GM19324 (cell line): ENCODE measurements around the gene BBS5.
"Not testable (repeated sequence)": the region's sequence is repeated elsewhere in the genome, so short reads cannot be mapped to it uniquely, and the experiment has no call there.

Experiments used
- ATAC-seq: cut with Tn5 transposase; IDR thresholded peaks from one replicate; pipeline ENCODE4 v1.9.1; 2021; ENCODE audit warnings: mild to moderate bottlenecking, moderate library complexity; ENCODE audit not compliant: unreplicated experiment, low FRiP score

Gene BBS5

DNA sequence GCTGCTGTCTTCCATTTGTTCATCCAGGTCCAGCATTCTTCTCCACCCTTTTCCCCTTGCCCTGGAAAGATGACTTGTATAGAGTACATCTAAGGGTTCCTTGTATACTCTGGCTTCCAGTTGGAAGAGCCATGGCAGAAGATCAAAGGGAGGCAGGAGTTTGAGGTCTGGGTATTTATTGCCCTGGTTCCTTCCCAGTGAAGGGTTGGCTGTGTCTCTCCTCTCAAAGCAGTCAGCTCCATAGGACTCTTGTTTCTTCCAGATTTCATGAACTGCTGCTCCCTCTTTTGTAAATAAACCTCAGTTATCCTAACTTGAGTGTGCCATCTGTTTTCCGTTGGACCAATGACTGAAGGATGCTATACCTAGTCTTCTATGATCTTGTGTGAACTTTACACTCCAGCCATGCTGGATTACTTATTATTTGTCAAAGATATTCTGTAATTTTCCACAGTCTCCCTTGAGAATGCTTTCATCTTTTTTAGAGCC is 6.4 kb downstream of the BBS5 start:
- ATAC-seq, result no peak

DNA sequence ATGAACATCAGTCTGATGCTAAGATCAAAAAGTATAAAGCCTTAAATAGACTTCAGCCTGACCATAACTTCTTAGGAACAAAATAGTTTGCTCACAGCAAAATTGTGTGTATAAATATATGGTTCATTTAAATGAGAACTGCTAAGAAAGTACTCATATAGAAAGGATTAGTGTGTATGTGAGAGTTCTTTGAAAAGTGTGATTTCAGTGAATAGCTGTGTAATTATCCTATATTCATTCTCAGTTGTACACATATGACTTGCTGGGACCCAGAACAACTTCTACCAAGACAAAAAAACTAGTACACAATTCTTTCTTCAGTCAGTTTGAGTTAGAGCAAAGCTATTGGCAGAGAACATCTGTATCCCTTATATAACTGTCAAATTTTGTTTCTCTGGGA is 7.2 kb downstream of the BBS5 start:
- no peak for ATAC-seq

DNA sequence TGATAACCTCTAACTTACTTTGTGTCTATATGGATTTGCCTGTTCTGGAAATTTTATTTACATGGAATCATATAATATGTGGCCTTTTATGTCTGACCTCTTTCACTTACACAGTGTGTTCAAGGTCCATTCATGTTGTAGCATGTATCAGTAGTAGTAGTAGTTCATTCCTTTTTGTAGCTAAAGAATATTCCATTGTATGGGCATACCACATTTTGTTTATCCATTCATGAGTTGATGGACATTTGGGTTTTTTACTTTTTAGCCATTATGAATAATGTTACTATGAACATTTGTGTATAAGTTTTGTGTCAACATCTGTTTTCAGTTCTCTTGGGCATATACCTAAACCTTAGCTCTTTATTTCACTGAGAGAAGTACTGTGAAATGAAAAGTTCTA is 11.5 kb downstream of the BBS5 start:
- ATAC-seq, result no peak

DNA sequence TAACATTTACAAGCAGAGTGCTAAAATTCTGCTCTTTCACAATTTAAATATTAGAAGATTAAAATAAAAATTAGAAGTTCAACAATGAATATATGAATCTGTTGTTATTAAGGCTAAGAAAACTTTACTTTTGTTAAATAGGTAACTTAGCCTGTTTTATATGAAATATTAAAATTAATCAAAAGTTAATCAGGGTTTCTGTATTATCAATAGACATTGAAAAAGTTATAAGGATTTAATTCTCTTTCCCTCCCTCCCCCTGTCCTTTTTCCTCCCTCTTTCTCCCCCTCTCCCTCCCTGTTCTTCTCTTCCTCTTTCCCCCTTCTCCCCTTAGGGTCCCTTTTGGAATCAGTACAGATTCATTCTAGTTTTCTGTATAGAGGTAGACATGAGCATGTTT is 12.1 kb downstream of the BBS5 start:
- ATAC-seq, result no peak

DNA sequence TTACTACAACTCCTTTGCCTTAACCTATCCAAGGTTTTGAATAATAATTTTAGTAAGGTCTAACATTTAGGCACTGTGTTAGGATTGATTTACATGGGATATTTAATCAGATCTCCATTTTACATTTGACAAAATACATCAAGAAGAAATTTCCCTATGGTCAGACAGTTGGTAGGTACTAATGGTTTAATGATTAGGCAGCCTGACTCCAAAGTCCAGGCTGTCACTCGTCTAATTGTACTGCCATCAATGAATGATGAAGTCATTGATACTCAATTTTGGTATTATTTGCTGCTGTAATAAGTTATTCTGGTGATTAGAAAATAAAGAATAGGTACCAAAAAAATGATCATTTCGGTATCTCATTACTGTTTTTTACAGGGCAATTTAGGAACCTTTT is 14.1 kb downstream of the BBS5 start:
- ATAC-seq, result no peak

DNA sequence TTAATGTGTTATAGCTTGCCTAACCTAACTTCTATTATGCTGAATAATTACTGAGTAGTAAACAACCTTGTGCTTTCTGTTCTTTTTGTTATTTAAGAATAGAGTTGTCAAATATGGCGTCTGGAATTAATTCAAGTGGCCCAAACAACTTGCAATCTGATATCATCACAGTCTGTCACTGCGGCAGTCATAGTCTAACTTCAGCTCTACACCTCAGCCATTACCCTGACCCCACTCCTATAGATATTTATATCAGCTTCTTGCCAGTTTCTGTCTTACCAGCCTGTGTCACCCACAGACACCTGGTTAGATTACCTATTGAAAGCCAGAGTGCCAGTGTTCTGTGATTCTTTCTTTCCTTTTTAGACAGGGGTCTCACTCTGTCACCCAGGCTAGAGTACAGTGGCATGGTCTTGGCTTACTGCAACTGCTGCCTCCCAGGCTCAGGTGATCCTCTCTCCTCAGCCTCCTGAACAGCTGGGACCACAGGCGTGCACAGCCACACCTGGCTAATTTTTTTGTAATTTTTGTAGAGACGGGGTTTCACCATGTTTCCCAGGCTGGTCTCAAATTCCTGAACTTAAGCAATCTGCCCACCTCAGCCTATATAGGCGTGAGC is 16.1 kb downstream of the BBS5 start:
- no peak for ATAC-seq

DNA sequence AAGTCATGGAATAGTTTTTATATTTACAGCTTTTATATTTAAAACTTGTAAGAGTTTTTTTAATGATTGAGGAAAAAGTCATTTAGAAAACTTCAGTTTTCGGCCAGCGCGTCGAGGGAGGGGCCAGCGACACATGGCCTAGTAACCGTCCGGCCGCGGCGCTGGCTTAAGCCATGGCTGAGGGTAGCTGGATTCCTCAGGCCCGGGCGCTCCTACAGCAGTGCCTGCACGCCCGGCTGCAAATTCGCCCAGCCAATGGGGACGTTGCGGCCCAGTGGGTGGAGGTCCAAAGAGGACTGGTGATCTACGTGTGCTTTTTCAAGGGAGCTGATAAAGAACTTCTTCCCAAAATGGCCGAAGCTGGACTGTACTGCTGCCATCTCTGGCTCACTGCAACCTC is 25.4 kb downstream of the BBS5 start:
- no peak for ATAC-seq

DNA sequence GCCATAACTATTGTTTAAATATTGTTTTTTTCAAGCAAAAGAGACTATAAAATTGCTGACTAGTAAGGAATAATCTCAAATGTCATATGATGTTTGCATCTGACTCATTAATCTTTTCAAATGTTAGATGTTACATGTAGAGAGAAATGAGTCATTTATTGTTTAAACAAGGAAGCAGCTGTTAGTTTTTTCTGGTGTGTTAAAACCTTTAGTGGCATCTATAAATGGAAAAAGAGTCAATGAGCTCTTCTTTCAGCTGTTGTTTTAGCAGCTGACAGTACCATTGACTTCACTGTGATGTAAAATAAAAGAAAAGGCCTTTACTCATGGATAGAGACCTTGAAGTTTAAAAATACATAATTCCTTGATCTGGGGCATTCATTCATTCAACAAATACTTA is 28.4 kb downstream of the BBS5 start:
- ATAC-seq, result no peak

DNA sequence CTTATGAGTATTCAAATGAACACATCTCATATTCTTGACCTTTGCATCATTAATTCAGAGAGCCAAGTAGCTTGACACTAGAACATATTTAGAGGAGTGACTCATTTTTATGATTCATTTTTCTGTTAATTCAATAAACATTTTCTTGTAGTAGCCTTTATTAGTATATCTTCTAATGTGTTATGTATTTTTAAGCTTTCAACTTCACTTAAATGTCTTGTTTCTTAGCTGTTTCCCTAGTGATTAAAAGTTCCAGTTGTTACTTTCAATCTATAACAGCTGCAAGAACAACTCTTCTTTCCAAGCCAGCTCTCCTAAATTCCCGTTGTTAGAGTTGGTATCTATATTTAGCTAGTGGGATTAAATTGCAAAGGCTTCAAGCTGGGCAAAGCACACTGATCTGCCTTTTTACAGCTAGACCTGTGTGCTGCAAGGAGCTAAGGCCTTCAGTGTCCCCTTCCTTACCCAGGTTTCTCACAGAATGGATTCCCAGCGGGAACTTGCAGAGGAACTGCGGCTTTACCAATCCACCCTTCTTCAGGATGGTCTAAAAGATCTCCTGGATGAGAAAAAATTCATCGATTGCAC is 30.1 kb downstream of the BBS5 start, which contains the start of gene KLHL41:
TSS of gene KLHL41 (plus strand) at position 405 of the 588 bp plus-strand sequence. CDS start at position 482, 77 bp downstream.
- no peak for ATAC-seq

DNA sequence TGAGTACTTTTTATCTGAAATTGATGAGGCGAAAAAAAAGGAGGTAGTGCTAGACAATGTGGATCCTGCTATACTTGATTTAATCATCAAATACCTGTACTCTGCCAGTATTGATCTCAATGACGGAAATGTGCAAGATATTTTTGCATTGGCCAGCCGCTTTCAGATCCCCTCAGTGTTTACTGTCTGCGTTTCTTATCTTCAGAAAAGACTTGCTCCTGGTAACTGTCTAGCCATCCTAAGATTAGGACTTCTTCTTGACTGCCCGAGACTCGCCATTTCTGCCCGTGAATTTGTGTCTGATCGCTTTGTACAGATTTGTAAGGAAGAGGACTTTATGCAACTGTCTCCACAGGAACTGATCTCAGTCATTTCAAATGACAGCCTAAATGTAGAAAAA is 30.7 kb downstream of the BBS5 start:
- no peak for ATAC-seq

DNA sequence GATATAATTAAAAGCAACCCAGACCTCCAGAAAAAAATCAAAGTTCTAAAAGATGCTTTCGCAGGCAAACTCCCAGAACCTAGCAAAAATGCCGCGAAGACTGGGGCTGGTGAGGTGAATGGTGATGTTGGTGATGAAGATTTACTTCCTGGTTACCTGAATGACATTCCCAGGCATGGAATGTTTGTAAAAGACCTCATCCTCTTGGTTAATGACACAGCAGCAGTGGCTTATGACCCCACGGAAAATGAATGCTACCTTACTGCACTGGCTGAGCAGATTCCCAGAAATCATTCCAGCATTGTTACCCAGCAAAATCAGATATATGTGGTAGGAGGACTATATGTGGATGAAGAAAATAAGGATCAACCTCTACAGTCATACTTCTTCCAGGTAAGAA is 31.2 kb downstream of the BBS5 start:
- no peak for ATAC-seq

DNA sequence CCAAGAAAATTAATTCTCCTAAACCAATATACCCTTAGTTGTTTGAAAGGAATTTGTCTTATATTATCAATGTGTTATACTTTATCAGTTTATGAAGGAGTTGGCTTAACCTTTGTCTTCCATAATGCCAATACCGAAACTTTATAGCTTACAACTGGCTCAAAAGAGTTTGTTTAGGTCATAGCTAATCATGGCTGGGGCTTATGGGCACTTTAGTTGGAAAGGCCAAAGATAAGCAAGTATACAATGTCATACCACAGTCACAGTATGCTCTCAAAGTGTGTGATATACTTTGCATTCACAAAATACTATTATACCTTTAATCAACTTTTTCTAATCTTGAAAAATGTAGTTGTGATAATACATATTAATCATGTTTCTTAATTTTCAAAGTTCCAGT is 32.5 kb downstream of the BBS5 start:
- ATAC-seq, result no peak

DNA sequence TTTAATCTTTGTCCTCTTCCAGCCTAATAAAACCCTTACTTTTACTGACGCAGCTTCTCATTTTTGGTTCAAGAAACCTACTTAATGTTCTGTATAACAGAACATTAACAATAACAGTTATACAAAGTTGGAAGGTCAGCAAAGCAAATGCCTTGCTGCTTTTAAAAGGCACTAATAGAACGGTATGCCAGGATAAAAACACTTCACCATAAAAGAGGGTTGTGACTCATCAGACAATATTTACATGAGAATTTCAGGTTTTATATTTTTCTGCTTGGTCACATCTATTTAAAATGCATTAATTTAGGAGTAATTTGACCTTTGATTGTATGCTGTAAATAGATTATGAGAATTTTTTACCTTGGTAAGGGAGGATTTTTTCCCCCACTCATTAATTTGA is 33.2 kb downstream of the BBS5 start:
- ATAC-seq, result no peak

DNA sequence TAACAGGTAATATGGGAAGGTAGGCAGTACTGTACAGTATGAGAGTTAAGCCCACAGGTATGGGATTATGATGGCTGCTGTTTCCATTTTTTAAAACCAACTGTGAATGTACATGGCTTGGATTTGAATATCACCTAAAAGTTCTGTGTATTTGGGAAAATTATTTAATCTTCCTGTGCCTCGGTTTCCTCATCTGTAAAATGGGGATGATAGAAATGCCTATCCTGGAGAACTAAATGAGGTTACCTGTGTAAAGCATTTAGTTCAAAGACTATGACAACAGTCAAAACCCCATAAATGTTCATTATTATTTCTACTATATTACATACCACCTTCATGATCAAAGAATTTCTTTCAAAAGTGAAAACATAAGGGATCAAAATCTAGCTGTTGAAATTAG is 33.8 kb downstream of the BBS5 start:
- no peak for ATAC-seq

DNA sequence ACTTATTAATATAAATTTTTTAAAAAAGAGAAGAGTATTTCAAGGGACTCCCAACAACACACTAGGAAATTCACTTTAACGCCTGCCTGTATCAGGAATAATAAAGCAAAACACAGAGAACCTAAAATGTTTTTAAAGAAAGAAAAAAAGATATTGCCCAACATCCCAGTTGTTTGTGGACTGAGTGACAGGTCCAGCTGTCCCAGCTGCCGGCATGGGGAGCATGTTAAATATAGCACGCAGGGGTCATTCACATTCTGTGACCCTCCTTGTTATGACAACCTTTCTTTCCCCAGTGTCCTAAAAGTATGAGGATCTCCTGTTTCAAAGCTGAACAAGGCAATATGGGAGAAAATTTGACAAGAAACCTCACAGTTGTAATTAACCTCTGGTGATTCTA is 34.6 kb downstream of the BBS5 start:
- no peak for ATAC-seq

DNA sequence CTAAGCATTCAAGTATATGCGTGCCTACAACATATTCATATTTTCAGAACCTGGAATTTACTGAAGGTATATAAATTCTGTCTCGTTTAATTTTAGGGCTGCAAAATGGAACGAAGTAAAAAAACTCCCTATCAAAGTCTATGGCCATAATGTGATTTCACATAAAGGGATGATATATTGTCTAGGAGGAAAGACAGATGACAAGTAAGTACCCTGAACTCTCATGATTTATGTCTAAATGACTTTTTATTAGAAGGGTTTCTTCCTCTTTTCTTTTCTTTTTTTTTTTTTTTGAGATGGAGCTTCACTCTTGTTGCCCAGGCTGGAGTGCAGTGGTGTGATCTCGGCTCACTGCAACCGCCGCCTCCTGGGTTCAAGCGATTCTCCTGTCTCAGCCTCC is 35.5 kb downstream of the BBS5 start:
- ATAC-seq, result not testable (repeated sequence)

DNA sequence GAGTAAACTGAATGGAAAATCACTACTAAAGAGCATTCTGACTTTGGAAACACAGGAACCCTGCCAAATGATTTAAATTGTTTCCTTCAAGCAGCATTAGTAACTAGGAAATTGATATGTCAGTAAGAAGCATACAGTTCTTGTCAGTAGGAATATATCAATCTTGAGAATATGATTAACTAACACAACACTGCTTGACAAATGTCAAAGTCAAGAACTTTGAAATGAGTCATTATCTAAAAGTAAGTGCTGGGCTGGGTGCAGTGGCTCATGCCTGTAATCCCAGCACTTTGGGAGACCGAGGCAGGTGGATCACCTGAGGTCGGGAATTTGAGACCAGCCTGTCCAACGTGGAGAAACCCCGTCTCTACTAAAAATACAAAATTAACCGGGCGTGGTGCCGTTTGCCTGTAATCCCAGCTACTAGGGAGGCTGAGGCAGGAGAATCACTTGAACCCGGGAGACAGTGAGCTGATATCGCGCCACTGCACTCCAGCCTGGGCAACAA is 37.2 kb downstream of the BBS5 start:
- not testable (repeated sequence) for ATAC-seq

DNA sequence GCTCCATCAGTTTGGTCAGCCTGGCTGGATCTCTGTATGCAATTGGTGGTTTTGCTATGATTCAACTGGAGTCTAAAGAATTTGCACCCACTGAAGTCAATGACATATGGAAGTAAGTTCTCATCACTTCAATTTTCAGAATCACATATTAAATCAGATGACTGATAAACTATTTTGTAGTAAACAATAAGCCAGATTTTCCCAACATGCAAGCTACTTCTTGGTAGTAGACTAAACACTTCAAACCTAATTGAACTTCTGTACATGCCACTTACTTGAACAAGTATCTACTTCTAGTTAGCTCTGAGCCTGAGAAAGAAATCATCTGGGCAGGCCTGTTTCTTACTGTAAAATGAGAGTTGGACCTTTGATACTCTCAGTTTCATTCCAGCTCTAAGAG is 41.6 kb downstream of the BBS5 start:
- no peak for ATAC-seq

DNA sequence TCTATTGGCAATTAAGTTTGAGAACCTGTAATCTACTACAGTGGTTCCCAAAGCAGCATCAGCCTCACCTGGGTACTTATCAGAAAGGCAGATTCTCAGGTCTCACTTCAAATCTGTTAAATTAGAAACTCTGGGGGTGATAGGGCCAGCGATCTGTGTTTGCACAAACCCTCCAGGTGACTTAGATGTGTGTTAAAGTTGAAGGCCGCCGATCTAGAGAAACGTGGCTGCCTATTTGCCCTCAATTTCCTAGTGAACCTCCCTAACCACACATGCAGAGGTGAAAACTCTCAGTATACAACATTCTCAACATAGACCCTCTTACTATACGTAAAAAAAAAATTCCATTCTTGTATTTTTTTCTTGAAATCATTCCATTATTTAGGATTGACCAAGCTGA is 44.4 kb downstream of the BBS5 start:
- no peak for ATAC-seq

DNA sequence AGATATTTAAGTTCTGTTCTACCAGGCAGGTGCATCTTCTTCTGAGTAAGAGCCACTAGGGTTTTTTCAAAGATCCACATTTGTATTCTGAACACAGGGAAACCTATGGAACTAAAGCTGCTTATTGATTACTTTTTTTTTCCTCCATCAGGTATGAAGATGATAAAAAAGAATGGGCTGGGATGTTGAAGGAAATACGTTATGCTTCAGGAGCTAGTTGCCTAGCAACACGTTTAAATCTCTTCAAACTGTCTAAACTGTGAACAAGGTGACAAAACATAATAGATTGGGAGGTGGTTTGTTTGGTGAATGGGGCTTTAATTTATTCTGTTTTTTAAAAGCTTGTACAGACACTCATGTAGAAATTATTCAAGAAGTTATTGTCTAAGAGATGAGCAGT is 46.1 kb downstream of the BBS5 start:
- no peak for ATAC-seq

DNA sequence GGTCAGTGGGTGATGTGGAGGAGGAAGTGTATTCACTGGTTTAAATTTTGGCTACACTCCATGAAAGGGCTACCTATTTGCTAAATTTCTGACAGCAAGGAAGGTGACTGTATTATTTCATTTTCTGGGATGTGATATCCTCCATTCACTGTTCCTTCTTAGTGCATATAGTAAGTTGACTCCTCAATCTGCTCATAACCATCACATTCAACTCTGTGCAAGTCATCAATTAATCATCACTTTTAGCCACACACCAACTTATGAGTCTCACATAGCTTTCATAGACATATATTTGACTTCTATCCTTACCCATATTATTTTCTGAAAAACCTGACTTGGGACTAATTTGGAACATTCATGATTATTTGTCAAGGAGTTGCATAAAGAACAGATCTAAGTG is 47.2 kb downstream of the BBS5 start:
- no peak for ATAC-seq

DNA sequence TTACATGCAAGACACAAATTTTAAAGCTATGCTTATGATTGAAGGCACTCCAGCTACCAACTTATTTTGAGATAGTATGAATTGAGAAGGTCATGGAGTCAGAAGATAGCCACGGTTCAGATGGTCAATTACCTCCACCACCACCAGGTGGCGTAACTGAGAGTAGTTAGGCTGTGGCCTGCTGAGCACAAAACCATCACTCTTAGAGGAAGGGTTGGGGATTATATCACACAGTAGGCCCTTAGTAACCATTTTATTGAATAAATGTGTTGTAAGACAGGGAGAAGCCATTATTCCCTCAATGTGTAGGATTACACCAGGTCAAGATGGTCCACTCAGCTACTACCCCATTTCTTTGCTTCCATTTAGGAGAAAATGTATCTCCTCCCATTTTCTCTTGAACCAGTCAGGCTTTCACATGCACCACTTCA is 49.0 kb downstream of the BBS5 start:
- no peak for ATAC-seq
